Mononuclear cell (primary cell): ENCODE data around the gene CEBPZ. TPM values are rescaled to one million over a fixed set of nuclear protein-coding genes. Genes with fewer than 3 reads are reported as not detected.

Experiments used
- H3K27me3 ChIP-seq: 2 replicates; pipeline ENCODE4 v1.6.0; 2011; ENCODE audit warnings: low read length, control low read depth; ENCODE audit not compliant: insufficient read depth
- H3K4me1 ChIP-seq: 2 replicates; pipeline ENCODE4 v1.5.1; 2011; ENCODE audit warnings: mild to moderate bottlenecking, low read length, control low read depth; ENCODE audit not compliant: insufficient read depth
- H3K4me3 ChIP-seq: 2 replicates; pipeline ENCODE4 v1.5.1; 2011; ENCODE audit warnings: mild to moderate bottlenecking, low read length, moderate library complexity
- H3K9me3 ChIP-seq: 2 replicates; pipeline ENCODE4 v1.5.1; 2011; ENCODE audit warnings: low read depth, mild to moderate bottlenecking, control low read depth, low read length
- total RNA-seq: library from RNA; depleted of rRNA; stranded (reverse); fragments of >200 nt; gene quantifications from one replicate; pipeline ENCODE4 v1.2.3, GENCODE V29; 2012

The CEBPZ gene
- total RNA-seq, 1 donor, result 78.4 TPM

DNA sequence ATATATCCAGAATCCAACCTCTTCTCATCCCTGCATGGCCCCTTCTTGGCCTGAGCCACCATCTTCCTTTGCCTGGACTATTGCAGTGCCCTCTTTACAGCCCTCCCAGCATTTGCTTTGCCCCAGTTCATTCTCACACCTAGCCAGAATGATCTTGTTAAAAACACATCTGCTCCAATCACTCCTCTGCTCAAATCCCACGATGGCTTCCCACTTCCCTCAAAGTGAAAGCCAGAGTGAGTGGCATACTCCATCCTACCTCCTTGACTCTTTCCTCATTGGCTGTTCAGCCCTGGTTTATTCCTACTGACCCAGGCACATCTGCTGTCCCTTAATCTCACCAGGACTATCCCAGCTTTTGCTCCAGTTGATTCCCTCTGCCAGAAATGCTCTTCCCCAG is 57.7 kb downstream of the CEBPZ start:
- no peaks in the 10 kb centered on the region for H3K4me1 ChIP-seq
- H3K27me3 ChIP-seq, result no peaks in the 10 kb centered on the region
- H3K9me3 ChIP-seq, result no peaks in the 10 kb centered on the region
- H3K4me3 ChIP-seq, result no peak overlapping the region

- H3K9me3 ChIP-seq, result no peaks in the 10 kb centered on the region
- H3K27me3 ChIP-seq, result no peaks in the 10 kb centered on the region
- no peaks in the 10 kb centered on the region for H3K4me1 ChIP-seq
- H3K4me3 ChIP-seq, result no peak overlapping the region
Observed at GRCh38 chr2:37171624-37171950, 59.8 kb downstream of the CEBPZ start.

DNA sequence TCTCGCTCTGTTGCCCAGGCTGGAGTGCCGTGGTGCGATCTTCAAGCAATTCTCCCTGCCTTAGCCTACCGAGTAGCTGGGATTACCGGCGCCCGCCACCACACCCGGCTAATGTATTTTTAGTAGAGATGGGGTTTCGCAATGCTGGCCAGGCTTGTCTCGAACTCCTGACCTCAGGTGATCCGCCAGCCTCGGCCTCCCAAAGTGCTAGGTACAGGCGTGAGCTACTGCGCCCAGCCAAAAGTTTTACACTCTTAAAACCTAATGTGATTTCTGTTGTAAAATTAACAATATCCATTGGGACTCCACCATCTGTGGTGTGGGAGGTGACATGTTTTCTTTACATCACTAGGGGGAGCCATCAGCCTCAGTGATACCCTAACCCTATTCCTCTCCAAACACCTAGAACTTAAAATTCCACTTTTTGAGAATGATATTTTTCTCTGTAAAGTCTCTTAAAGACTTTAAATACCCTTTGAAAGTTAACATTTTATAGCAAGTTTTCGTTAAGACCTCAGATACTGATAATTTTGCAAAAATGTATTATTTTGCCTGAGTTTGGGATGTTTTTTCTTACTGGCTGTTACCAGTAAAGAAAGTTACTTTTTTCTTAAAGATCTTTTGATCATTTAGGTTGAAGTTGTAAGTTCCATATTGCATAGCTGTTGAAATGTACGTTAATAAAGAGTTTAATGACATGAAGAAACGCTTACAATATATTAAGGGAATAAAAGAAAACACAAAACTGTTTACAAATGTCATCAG is 63.0 kb downstream of the CEBPZ start:
- H3K4me3 ChIP-seq, result no peak overlapping the region

GRCh38 chr2:37167636-37168180 is 63.7 kb downstream of the CEBPZ start:
- Histone ChIP-seq H3K4me1 (no peaks in the 10 kb centered on the region), H3K9me3 (peaks cover 12% of the 10 kb centered on the region), H3K4me3 (no peak overlapping the region), H3K27me3 (no peaks in the 10 kb centered on the region)

More for the DNA sequence above, 63.0 kb downstream of the CEBPZ start:
- peaks cover 12% of the 10 kb centered on the region for H3K9me3 ChIP-seq
- no peaks in the 10 kb centered on the region for H3K27me3 ChIP-seq
- H3K4me1 ChIP-seq, result no peaks in the 10 kb centered on the region

DNA sequence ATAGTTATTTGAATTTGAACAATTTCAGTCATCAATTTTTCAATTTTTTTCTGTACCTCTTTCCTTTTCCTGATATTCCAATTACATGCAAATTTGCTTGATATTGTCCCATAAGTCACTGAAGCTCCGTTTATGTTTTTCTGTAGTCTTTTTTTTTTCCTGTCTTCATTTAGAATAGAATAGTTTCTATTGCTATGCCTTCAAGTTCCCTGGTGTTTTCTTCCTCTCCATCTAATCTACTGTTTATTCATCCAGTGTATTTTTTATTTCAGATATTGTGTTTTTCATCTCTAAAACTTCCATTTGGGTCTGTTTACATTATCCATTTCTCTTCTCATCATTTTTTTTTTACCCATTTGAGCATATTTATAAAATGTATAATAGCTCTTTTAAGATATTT is 66.6 kb downstream of the CEBPZ start:
- H3K27me3 ChIP-seq, result no peaks in the 10 kb centered on the region
- H3K4me1 ChIP-seq, result no peaks in the 10 kb centered on the region
- H3K4me3 ChIP-seq, result no peak overlapping the region
- peaks cover 12% of the 10 kb centered on the region for H3K9me3 ChIP-seq

DNA sequence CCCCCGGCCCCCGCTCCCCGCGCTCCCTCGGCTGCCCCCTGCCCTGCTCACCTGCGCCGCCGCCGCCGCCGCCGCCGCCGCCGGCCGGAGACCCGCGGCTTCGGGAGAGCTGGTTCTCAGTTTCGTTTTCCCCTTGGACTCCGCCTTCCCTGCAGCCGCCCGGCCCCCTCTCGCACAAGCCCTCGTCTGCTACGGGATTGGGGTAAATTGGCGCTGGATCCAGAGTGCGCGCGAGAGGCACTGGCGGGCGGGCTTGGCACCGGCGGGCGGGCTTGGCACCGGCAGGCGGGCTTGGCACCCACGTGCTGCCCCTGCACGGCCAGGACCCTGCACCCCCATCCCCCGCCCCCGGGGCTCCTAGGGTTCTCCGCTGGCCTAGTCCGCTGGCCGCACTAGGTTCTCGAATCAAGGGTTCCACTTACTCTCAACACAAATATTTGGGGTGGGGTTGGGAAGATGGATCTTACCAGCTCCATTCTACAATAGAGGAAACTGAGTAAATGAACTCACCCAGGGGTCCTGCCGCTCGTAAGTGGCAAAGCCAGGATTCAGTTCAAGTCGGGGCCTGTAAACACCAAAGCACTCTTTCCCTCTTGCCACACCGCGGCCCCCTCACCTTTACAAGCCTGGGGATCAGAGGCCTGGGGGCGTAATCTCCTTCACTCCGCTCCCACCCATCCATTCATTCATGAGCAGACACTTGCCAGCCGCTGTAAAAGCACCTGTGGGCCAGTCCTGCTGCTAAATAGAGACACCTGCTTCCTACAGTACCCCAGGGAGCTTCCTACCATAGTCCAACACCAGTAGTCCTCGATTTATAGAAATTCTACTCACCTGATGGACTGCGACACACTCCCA is 74.3 kb downstream of the CEBPZ start, which contains the start of gene EIF2AK2:
EIF2AK2 (minus strand) TSS at position 124 of the 858 bp plus-strand sequence. CDS start 9,174 bp downstream, outside the sequence.
- H3K4me3 ChIP-seq, result peak within 1 kb of the TSS; percentile 91
- peaks cover 25% of the 10 kb centered on the region for H3K4me1 ChIP-seq
- H3K27me3 ChIP-seq, result no peaks in the 10 kb centered on the region
- no peaks in the 10 kb centered on the region for H3K9me3 ChIP-seq

DNA sequence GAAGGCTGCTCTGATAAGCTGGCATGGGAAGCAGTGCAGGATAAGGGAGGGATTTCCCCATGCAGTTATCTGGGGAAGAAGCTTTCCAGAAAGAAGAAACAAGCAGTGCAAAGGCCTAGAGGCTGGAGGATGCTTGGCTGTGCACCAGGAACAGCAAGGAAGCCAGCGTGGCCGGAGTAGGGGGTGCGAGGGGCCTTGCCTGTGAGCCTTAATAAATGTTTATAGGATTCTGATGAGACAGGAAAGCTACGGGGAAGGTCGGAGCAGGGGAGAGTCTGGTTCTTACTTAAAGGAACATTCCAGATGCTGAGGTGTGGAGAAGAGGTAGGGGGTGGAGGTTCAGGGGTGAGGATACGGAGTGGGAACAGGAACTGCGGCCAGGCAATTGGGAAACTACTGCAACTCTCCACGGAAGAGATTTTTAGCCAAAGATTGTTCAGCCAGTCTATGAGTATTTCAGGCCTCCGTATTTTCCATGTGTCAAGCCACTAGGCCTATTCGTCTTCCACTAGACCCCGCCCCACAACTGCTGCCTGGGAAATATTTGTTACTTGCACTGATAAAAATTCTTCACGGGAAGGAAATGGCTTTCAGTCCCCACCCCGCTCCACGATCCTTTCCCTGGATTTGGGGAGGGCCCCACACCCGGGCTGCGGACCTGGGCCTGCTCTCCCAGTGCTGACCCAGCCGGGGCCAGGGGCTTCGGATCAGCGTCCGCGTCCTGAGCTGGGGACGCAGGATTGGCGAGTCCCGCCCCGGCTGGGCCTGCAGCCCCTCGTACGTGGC is 75.1 kb downstream of the CEBPZ start:
- H3K9me3 ChIP-seq, result no peaks in the 10 kb centered on the region
- H3K4me3 ChIP-seq, result peak overlapping the region; percentile 91
- H3K27me3 ChIP-seq, result no peaks in the 10 kb centered on the region
- H3K4me1 ChIP-seq, result peaks cover 25% of the 10 kb centered on the region

GRCh38 chr2:37154785-37155184 is 76.6 kb downstream of the CEBPZ start:
- Histone ChIP-seq H3K4me3 (no peak overlapping the region), H3K27me3 (no peaks in the 10 kb centered on the region), H3K9me3 (no peaks in the 10 kb centered on the region), H3K4me1 (peaks cover 25% of the 10 kb centered on the region)

DNA sequence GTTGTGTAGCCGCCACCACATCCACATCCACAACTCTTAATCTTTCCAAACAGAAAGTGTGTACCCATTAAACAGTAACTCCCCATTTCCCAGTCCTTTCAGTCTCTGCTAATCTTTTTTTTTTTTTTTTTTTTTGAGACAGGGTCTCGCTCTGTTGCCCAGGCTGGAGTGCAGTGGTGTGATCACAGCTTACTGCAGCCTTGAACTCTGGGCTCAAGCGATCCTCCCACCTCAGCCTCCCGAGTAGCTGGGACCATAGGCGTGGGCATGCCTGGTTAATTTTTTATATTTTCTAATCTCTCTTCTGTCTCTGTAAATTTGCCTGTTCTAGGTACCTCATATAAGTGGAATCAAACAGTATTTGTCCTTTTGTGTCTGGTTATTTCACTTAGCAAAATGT is 78.2 kb downstream of the CEBPZ start:
- Histone ChIP-seq H3K4me3 (no peak overlapping the region), H3K4me1 (peaks cover 25% of the 10 kb centered on the region), H3K27me3 (no peaks in the 10 kb centered on the region), H3K9me3 (no peaks in the 10 kb centered on the region)

Other genes starting within 250 kb of the CEBPZ start
- 32.5 TPM for gene HEATR5B, start 147.2 kb downstream of the CEBPZ start, total RNA-seq
- 7.2 TPM for gene GPATCH11, start 147.1 kb downstream of the CEBPZ start, total RNA-seq
- gene EIF2AK2, start 74.6 kb downstream of the CEBPZ start, total RNA-seq, result 40.8 TPM
- not detected for gene SULT6B1, start 42.9 kb downstream of the CEBPZ start, total RNA-seq
- gene CEBPZOS, start 35.1 kb downstream of the CEBPZ start, total RNA-seq, result 19.3 TPM
- 19.6 TPM for gene NDUFAF7, start 62 bp upstream of the CEBPZ start, total RNA-seq
- gene PRKD3, start 93.2 kb upstream of the CEBPZ start, total RNA-seq, result 67.9 TPM
- gene QPCT, start 113.0 kb upstream of the CEBPZ start, total RNA-seq, result 49.5 TPM